A204.1 (cell line): ENCODE data around the gene COX10.

Source experiments
- FAIRE-seq: peaks from 2 replicates; lab custom pipeline; 2012; peaks lifted over from hg19 to GRCh38; lab: Jason Lieb, UNC

Gene COX10

GRCh38 chr17:14070344-14070984 is 1.2 kb downstream of the COX10 start:
- no peak for FAIRE-seq

DNA sequence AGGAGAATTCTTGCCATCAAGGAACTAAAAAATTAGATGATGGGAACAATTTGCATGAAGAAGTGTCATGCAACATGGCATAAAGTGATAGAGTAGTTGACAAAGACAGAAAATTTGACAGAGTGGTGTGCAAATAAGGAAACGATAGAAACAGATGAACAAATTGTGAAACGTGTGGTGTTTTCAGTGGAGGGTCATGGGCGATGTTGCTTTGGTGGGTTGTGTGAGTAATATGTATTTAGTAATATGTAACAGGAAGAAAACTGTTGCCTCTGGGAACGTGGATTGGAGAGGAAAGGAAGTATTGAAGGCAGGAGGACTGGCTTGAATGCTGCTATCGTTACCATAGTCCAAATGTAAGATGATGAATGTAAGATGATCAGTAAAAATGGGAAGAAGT is 3.6 kb downstream of the COX10 start:
- no peak for FAIRE-seq

DNA sequence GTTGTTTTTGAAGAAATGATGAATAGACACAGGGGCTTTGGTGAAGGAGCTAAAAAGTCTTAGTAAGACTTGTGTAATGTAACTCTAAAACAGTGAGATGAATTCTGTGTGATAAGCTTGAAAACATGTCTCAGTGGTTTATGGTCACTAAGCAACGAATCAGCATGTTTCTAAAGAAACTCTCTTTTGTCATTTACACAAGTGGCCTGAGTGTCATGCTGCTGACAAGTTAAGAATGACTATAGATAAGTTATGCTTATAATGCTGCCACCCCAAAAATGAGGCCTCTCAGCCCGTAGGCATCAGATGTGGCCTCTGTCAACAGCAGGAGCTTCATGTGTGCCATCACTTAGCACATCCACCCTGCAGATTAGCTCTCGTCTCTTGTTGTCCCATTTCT is 8.7 kb downstream of the COX10 start:
- no peak for FAIRE-seq

- FAIRE-seq: no peak
Observed at GRCh38 chr17:14080847-14081251, 11.5 kb downstream of the COX10 start.

- no peak for FAIRE-seq
Observed at GRCh38 chr17:14082848-14083247, 13.5 kb downstream of the COX10 start.

DNA sequence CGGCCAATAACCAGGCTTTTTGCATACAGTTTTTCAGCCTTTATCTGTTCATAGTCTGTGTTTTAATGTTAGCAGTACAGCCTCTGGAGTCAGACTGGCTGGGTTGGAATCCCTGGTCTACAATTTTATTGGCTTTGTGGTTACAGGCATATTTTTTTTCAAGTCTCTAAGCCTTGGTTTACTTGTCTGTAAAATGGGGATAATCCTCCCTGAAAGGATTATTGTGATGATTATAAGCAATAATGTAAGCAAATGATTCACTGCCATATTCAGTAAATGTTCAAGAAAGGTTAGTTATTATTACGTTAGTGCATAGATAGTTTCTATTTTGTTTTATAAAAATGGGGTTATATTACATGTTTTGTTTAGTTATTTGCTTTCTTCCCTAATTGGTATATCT is 15.7 kb downstream of the COX10 start:
- FAIRE-seq: no peak

GRCh38 chr17:14086189-14086588 is 16.9 kb downstream of the COX10 start:
- peak; percentile 70 for FAIRE-seq

DNA sequence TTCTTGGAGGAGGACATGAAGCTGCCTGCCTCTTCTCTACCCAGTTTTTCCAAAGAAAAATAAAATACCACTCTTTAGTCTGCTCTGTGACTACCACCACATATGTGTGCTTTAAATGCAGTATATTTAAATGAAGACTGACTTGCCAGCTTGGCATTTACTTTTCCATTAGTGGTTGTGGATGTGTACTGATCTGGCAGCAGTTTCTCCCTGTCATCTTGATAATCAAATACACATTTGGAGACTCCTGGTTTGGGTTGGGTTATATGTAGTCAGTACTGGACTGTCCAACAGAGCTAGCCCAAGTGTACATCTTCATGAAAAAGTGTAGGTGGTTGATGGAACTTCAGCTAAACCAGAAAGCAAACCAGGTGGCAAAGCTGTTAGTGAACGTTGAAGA is 19.9 kb downstream of the COX10 start:
- FAIRE-seq: no peak

GRCh38 chr17:14091367-14091766 is 22.1 kb downstream of the COX10 start:
- no peak for FAIRE-seq

DNA sequence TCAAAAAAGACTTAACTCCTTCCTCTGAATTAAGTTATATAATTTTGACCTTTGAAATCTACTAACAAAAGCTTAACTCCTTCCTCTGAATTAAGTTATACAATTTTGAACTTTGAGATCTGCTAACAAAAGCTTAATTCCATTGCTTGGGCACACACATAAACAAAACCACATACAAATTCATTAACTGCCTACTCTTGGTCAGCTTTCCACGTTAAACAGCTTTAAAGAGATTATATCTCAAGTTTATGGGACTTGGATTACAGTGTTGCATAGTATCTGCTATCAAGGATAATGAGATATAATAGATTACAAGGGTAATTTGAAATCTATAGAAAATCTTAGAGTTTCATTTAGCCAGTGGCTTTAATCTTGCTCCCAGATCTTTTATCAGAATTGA is 23.5 kb downstream of the COX10 start:
- FAIRE-seq: no peak

DNA sequence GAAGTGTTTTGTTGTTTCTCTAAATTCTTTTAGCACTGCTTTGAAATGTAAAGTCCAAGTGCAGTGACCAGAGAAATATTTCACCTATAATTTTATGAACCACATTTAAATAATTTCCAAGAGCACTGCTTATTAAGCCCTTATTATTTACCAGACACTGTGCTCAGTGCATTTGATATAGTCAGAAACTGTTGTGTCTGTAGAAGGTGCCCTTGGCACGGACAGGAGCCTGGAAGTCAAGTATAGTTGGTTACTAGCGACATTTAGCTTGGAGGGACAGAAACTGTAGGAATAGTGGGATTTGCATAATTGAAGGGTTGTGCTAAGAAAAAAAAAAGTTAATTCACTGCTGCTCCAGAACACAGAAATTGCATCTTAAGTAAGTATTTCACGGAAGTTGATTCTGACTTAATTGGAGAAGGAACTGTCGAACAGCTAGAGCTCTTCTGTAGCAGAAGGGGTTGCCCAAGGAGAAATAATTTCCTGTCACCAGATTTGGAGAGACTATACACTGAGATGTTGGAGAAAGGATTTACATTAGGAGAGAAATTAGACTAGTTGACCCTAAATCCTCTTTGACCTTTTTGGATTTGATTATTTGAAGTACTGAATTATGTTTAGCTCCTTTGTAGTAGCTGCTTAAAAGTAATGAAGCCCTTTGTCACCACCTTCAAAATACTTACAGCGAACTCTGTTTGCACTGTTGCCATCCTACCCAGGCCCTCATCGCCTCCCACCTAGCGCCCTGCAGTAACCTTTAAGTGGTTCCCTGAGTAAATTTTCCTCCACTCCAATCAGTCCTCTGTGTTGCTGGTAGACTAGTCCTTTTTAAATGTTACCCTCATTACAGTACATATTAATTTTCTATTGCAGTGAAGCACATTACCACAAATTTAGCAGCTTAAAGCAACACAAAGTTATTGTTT is 25.6 kb downstream of the COX10 start:
- FAIRE-seq: no peak

DNA sequence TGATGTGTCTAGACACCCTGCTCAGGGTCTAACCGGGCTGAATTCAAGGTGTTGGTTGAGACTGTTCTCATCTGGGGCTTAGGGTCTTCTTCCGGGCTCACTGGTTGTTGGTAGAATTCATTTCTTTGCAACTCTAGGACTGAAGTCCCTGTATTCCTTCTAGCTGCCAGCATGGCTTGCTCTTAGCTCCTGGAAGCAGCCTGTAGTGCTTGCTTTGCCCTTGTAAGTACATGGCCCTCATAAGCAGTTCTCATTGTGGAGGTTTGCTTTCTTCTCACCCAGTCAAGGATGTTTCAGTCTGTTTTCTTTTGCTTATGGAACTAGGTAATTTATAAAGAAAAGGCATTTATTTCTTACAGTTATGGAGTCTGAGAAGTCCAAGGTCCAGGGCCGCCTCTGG is 26.3 kb downstream of the COX10 start:
- FAIRE-seq: no peak

DNA sequence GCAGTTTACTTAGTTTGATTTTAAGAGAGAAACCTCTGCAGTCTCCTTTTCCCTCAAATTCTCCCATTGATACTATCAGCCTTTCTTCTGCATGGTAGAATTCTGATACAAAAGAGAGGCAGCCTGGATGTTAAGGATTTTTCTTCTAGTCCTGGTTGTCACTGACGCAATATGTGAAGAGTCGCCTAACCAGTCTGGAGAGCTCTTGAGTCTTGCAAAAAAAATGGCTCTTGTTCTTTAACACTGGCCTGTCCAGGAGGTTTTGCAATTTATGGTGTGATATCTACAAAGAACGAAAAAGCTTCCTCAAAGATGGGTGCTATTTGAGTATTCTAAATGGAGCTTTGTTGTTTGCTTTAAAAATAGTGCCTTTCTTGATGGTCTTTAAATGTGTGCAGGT is 28.9 kb downstream of the COX10 start:
- FAIRE-seq: no peak

GRCh38 chr17:14101976-14102375 is 32.7 kb downstream of the COX10 start:
- FAIRE-seq: no peak

DNA sequence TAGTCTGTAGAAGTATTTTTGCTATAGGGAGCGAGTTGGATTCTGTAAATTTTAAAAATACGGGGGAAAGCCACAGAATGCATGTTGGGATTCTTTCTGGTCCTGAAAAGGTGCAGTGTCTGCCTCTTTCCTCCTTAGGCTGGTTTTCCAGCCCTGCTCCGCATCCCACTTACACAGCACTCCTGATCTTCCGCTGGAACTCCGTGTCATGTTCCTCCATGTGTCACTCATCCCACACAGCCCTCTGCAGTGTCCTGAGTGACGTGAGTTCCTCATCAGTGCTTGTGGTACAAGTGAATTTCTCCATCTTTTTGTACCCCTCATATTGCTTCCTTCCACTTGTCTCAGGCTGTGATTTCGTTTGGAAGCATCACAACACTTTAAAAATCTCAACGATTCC is 34.5 kb downstream of the COX10 start:
- no peak for FAIRE-seq

- no peak for FAIRE-seq
Observed at GRCh38 chr17:14104734-14105133, 35.4 kb downstream of the COX10 start.

DNA sequence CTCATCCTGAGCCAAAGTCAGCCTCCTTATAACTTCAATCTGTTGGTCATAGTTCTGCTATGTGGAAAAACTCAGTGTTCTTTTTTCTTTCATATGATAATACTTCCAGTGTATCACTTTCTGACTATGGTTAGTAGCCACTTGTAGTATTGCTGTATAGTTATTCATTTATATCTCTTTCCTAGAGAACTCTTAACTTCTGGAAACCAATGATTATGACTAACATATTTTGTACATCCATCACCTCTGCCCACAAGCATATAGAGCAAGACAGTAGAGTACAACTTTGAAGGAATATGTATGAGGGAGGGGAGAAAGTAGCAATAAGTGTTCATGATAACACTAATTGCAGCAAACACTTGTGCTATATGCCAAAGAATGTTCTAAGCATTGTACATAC is 38.6 kb downstream of the COX10 start:
- no peak for FAIRE-seq

GRCh38 chr17:14112407-14112806 is 43.1 kb downstream of the COX10 start:
- FAIRE-seq: no peak

DNA sequence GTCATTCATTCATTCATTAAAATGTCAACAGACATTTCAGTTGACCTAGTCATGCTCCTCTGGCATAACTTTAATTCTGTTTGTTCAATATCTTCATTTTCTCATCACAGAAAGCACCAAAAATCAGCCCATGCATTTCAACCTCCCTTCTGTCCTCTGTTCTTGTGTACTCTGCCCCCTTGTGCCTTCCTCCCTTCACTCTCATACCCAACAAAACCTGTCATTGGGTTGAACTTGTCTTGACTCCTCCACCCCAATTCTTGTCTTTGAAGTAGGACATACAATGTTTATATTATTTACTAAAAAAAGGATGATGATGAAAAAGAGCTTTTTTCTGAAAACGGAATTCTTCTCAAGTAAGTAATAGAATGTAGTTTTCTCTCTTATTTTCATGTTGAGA is 43.8 kb downstream of the COX10 start:
- FAIRE-seq: no peak

DNA sequence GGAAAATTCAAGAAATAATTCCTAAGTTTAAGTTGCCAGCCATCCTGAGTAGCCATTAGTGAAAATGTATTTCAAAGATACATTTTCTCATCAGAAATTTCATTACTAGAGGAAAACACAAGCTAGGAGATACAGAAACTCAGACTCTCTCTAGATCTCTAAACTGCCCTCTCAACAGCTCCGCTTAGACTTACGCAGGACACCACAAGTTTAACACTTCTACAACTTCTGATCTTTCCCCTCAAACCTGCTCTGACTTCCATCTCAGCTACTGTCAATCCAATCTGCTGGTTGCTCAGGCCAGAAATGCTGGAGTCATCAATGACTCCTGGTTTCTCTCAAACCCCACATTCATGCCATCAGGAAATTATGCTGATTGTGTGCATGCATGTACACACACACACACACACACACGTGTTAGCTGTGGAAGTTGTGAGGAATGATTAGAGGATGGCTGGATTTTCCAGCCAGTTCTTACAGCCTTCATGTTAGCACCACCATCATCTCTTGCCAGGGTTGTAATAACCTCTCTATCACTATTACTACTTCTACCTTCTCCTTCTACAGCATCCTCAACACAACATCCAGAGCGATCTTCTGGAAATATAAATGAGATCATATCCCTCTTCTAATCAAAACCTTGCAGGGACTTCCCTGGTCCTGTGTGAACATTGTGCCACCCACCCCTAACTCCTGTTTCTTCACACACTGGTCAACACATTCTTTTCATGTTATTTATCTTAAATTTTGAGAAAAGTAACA is 47.1 kb downstream of the COX10 start:
- FAIRE-seq: no peak

DNA sequence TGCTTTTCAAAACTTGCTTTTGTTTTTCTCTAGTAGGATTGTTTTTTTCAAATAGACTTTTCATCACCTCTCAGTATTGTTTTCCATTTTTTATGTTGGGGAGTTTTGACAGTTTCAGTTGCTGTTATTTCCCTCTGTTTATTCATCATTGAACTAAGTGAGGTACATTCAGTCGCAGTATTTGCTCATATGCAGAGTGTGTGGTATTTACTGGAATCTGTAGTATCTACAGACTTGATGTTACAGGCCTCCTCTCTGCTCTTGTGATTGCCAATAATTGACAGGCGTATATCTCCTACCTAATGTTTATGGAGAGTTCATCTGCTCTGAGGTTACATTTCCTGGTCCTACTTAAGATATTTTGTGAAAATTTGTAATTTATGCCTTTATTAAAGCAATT is 49.6 kb downstream of the COX10 start:
- FAIRE-seq: no peak

- no peak for FAIRE-seq
Observed at GRCh38 chr17:14119546-14119945, 50.2 kb downstream of the COX10 start.

- no peak for FAIRE-seq
Observed at GRCh38 chr17:14121952-14122351, 52.6 kb downstream of the COX10 start.
